ENCODE results near the gene CYTH1.

The CYTH1 gene

DNA sequence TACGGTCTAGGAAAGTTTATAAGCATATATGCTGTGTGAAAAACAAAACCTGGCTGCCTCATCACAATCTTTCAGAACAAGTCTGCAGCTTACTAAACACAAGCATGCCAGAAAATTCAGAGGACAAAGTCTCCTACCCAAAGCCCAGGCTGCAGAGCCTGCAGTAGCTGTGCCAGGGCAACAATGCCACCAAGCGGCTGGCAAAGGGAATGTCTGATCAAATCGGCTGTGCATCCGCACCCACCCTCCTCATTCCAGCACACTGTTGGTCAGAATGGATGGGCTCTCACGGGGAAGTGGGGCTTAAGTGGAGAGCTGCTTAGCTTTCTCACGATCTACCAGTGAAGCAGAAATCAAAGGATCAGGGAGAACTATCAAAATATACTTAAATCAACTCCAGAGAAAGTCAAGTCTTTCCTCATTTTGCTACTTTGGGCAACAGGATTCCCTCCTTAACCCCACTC is 73.5 kb downstream of the CYTH1 start:
- no peaks in the 10 kb centered on the region for H3K27me3 ChIP-seq (ENCODE audit: low read depth, low read length)
- H3K36me3 ChIP-seq (ENCODE audit: control insufficient read depth in 1 of 2, insufficient read depth in 2 of 2, low read length in 2 of 2): peaks cover 13 to 15% of the 10 kb centered on the region in 2 donors
- H3K4me3 ChIP-seq (ENCODE audit: low read depth in 1 of 2, low read length in 2 of 2): no peak overlapping the region
- no peak overlapping the region for H3K27ac ChIP-seq (ENCODE audit: low read length)
- no peaks in the 10 kb centered on the region for H3K9me3 ChIP-seq (ENCODE audit: control insufficient read depth in 1 of 2, low read length in 2 of 2)
- peaks cover 15 to 49% of the 10 kb centered on the region in 2 donors for H3K4me1 ChIP-seq (ENCODE audit: control insufficient read depth in 1 of 2, insufficient read depth in 2 of 2, low read length in 2 of 2)

DNA sequence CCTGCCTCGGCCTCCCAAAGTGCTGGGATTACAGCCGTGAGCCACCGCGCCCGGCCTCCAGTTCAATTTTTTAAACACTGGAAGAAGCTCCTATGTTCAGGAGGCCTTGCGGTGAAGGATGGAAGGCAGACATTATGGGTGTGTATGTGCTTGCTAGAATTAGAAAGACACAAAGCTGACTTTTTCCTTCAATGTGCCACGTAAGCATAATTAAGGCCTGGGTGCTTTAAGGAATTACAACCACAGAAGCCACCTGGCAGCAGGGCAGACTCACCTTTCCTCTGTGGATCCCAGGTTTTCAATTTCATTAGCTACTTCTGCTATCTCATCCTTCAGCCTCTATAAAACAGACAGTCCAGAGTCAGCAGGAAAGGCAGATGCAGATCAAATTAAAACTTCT is 74.2 kb downstream of the CYTH1 start:
- Histone ChIP-seq H3K27me3 (ENCODE audit: low read depth, low read length) (no peaks in the 10 kb centered on the region), H3K36me3 (ENCODE audit: control insufficient read depth in 1 of 2, insufficient read depth in 2 of 2, low read length in 2 of 2) (peaks cover 13 to 15% of the 10 kb centered on the region in 2 donors), H3K4me1 (ENCODE audit: control insufficient read depth in 1 of 2, insufficient read depth in 2 of 2, low read length in 2 of 2) (peaks cover 15 to 49% of the 10 kb centered on the region in 2 donors), H3K27ac (ENCODE audit: low read length) (no peak overlapping the region), H3K4me3 (ENCODE audit: low read depth in 1 of 2, low read length in 2 of 2) (no peak overlapping the region), H3K9me3 (ENCODE audit: control insufficient read depth in 1 of 2, low read length in 2 of 2) (no peaks in the 10 kb centered on the region)

DNA sequence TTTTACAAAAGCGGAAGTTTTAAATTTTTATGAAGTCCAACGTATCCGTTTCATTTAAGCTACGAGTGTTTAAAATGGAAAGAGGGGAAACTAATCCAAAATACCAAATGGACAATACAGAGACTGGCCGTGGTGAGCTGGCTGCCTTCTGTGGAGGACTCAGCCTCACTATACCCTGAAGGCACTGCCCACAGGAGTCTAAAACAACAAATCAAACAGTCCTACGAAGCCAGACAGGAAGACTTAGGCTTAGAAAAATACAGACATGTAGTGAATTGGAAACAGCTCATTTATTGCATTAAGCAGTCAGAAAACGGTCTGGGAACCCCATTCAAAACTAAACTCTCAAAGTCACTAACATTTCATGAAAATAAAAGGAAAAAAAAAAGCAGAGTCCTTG is 75.1 kb downstream of the CYTH1 start:
- Histone ChIP-seq H3K4me1 (ENCODE audit: control insufficient read depth in 1 of 2, insufficient read depth in 2 of 2, low read length in 2 of 2) (peaks cover 15 to 49% of the 10 kb centered on the region in 2 donors), H3K36me3 (ENCODE audit: control insufficient read depth in 1 of 2, insufficient read depth in 2 of 2, low read length in 2 of 2) (peaks cover 19 to 20% of the 10 kb centered on the region in 2 donors), H3K9me3 (ENCODE audit: control insufficient read depth in 1 of 2, low read length in 2 of 2) (no peaks in the 10 kb centered on the region), H3K27me3 (ENCODE audit: low read depth, low read length) (no peaks in the 10 kb centered on the region), H3K4me3 (ENCODE audit: low read depth in 1 of 2, low read length in 2 of 2) (no peak overlapping the region), H3K27ac (ENCODE audit: low read length) (no peak overlapping the region)

DNA sequence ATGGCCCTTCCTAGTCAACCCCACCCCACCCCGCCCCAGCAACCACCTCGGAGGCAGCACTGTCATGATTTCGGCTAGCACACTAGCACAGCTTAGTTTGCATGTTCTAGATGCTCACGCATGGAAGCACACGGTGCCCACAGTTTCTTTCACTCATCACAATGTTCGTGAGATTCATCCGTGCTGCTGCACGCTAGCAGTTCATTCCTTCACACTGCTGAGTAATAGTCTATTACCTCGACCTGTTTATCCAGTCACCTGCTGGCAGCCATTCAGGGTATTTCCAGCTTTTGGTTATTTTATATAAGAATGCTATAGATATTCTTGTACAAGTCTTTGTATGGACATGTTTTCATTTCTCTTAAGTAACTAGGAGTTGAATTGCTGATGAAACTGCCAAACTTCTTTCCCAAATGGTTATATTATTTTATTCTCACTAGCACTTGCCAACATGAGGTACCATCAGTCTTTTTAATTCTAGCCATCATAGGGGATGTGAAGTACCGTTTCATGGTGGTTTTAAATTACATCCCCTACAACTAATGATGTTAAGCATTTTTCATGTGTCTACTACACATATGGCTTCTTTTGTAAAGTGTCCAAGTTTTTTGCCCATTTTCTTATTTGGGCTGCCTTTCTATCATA is 75.7 kb downstream of the CYTH1 start:
- Histone ChIP-seq H3K27ac (ENCODE audit: low read length) (no peak overlapping the region), H3K4me1 (ENCODE audit: control insufficient read depth in 1 of 2, insufficient read depth in 2 of 2, low read length in 2 of 2) (peaks cover 15 to 49% of the 10 kb centered on the region in 2 donors), H3K27me3 (ENCODE audit: low read depth, low read length) (no peaks in the 10 kb centered on the region), H3K36me3 (ENCODE audit: control insufficient read depth in 1 of 2, insufficient read depth in 2 of 2, low read length in 2 of 2) (peaks cover 25 to 26% of the 10 kb centered on the region in 2 donors), H3K9me3 (ENCODE audit: control insufficient read depth in 1 of 2, low read length in 2 of 2) (no peaks in the 10 kb centered on the region), H3K4me3 (ENCODE audit: low read depth in 1 of 2, low read length in 2 of 2) (no peak overlapping the region)

DNA sequence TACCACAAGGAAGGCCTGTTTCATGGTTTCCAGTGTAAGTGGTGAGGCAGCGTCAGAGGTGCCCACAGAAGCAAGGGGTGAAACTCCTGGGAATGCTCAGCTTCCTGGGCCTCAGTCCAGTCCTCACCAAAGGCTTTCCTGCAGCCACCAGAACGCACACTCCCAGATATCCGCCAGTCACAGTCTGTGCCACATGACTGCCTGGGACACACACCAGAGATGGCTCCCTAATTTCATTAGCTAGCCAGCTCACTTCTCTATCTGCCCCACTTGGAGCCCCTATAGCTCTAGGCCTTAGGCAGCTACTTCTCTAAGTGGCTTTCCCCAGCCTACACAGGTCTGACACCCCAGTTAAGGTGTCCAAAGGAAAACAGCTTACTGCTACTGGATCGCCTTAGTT is 77.0 kb downstream of the CYTH1 start:
- no peak overlapping the region for H3K27ac ChIP-seq (ENCODE audit: low read length)
- no peaks in the 10 kb centered on the region for H3K27me3 ChIP-seq (ENCODE audit: low read depth, low read length)
- H3K9me3 ChIP-seq (ENCODE audit: control insufficient read depth in 1 of 2, low read length in 2 of 2): no peaks in the 10 kb centered on the region
- H3K4me1 ChIP-seq (ENCODE audit: control insufficient read depth in 1 of 2, insufficient read depth in 2 of 2, low read length in 2 of 2): peaks cover 10 to 42% of the 10 kb centered on the region in 2 donors
- H3K4me3 ChIP-seq (ENCODE audit: low read depth in 1 of 2, low read length in 2 of 2): no peak overlapping the region
- H3K36me3 ChIP-seq (ENCODE audit: control insufficient read depth in 1 of 2, insufficient read depth in 2 of 2, low read length in 2 of 2): peaks cover 30% of the 10 kb centered on the region in 2 donors

DNA sequence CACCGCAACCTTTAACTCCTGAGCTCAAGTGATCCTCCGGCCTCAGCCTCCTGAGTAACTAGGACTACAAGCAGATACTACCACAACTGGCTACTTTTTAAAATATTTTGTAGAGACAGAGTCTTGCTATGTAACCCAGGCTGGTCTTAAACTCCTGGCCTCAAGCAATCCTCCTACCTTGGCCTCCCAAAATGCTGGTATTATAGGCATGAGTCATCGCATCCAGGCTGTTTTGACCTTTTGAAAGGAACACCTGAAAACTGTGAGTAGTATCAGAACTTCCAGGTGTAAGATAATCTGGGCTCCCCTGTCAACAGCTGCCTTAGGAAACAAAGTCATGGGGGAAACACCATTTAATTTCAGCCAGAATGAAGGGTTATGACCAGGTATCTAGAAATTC is 77.5 kb downstream of the CYTH1 start:
- H3K4me3 ChIP-seq (ENCODE audit: low read depth in 1 of 2, low read length in 2 of 2): no peak overlapping the region
- H3K27me3 ChIP-seq (ENCODE audit: low read depth, low read length): no peaks in the 10 kb centered on the region
- H3K36me3 ChIP-seq (ENCODE audit: control insufficient read depth in 1 of 2, insufficient read depth in 2 of 2, low read length in 2 of 2): peaks cover 34 to 35% of the 10 kb centered on the region in 2 donors
- H3K9me3 ChIP-seq (ENCODE audit: control insufficient read depth in 1 of 2, low read length in 2 of 2): no peaks in the 10 kb centered on the region
- H3K4me1 ChIP-seq (ENCODE audit: control insufficient read depth in 1 of 2, insufficient read depth in 2 of 2, low read length in 2 of 2): peaks cover 9 to 37% of the 10 kb centered on the region in 2 donors
- no peak overlapping the region for H3K27ac ChIP-seq (ENCODE audit: low read length)

DNA sequence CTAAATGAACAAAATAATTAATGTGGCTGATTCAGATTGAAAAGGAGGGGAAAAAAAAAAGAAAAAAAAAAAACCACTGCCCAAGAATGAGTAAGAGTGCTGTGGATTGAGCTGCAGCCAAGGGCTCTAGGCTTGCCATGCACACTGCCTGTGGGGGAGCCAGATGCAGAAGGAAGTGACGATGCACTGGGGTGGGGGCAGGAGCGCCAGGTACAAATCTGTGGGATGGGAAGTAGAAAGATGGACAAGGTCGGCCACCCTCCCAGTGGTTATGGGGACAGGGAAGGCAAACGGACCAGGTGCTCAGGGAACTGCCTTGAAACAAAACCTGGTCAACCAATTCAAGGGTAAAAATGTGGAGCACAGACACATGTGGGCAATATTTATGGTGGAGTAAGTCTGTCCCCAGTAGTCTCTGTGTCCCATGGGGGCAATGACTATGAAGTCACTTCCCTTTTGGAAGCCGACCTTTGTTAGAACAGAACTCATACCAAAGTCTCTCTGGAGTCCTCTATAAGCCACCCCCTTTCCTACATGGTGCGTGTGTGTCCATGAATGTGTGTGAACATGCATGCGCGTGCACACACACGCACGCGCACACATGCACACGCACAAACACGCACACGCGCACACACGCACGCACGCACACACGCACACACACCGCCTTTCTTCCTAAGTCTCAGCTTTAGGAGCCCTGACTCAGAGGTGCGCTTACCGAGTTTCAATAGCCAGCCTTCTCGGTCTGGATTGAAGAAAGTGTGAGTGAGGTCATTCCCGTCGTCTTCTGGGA is 84.3 kb downstream of the CYTH1 start:
- H3K9me3 ChIP-seq (ENCODE audit: control insufficient read depth in 1 of 2, low read length in 2 of 2): no peaks in the 10 kb centered on the region
- H3K27ac ChIP-seq (ENCODE audit: low read length): no peak overlapping the region
- H3K4me1 ChIP-seq (ENCODE audit: control insufficient read depth in 1 of 2, insufficient read depth in 2 of 2, low read length in 2 of 2): no peaks in the 10 kb centered on the region
- H3K36me3 ChIP-seq (ENCODE audit: control insufficient read depth in 1 of 2, insufficient read depth in 2 of 2, low read length in 2 of 2): peaks cover 69 to 70% of the 10 kb centered on the region in 2 donors
- H3K4me3 ChIP-seq (ENCODE audit: low read depth in 1 of 2, low read length in 2 of 2): no peak overlapping the region
- H3K27me3 ChIP-seq (ENCODE audit: low read depth, low read length): no peaks in the 10 kb centered on the region

DNA sequence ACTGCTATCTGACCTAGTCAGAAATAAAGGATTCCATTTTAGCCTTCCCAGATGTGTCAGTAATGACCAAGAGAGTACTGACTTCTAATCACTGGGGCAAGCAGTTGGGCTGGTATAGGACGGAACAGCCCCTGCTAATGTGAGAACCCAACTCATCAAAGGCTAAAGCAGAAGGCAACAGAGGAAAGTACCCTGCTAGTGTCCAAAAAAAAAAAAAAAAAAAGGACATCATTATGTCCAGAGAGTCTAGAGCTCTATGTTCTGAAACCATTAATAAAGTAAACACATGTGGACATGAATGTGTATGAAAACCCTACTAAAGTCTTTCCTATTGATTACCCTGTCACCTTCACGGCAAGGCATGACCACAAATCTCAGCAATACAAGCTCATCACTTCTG is 85.0 kb downstream of the CYTH1 start:
- peaks cover 71 to 72% of the 10 kb centered on the region in 2 donors for H3K36me3 ChIP-seq (ENCODE audit: control insufficient read depth in 1 of 2, insufficient read depth in 2 of 2, low read length in 2 of 2)
- no peak overlapping the region for H3K27ac ChIP-seq (ENCODE audit: low read length)
- H3K4me1 ChIP-seq (ENCODE audit: control insufficient read depth in 1 of 2, insufficient read depth in 2 of 2, low read length in 2 of 2): no peaks in the 10 kb centered on the region
- H3K27me3 ChIP-seq (ENCODE audit: low read depth, low read length): no peaks in the 10 kb centered on the region
- H3K9me3 ChIP-seq (ENCODE audit: control insufficient read depth in 1 of 2, low read length in 2 of 2): no peaks in the 10 kb centered on the region
- H3K4me3 ChIP-seq (ENCODE audit: low read depth in 1 of 2, low read length in 2 of 2): no peak overlapping the region

DNA sequence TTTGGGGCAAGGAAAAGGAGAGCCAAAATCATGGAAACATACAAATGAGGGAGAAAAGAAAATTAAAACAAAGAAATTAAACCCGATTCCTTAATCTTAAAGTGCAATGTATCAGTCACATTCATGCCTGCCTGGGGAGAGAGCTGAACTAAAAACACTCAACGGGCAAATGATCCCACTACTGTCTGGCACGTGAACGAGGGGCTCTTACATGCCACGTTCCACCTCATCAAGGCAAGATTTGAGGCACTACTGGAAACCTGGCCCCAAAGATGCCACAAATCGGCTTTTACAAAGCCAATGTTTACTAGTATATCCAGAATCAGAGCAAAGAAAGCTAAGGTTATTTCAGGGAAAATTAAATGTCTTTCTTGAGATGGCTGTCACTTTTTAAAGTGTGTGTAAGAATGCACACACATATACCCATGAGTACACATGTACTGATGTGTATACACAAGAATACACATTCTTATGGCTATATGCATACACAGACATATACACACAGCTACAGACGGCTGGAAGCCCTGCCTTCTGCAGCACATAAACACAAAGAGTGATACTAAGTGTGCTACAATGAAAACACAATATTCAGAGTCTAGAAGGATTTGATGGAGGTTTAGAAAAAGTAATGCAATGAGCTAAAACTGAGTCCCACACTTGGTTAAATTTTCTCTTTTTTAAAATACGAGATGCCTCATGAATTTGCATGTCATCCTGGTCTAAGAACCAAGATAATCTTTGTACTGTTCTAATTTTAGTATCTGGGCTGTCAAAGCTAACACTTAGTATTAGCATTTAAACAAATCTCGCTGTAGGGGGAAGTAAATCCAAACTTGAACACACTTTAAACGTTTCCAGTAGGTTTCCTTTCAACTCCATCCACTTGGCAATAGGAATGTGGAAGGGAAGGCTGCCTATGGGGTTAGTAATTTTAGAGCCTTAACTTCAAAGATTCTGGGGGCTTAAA is 85.8 kb downstream of the CYTH1 start:
- Histone ChIP-seq H3K9me3 (ENCODE audit: control insufficient read depth in 1 of 2, low read length in 2 of 2) (no peaks in the 10 kb centered on the region), H3K36me3 (ENCODE audit: control insufficient read depth in 1 of 2, insufficient read depth in 2 of 2, low read length in 2 of 2) (peaks cover 69 to 72% of the 10 kb centered on the region in 2 donors), H3K27me3 (ENCODE audit: low read depth, low read length) (no peaks in the 10 kb centered on the region), H3K4me1 (ENCODE audit: control insufficient read depth in 1 of 2, insufficient read depth in 2 of 2, low read length in 2 of 2) (no peaks in the 10 kb centered on the region), H3K27ac (ENCODE audit: low read length) (no peak overlapping the region), H3K4me3 (ENCODE audit: low read depth in 1 of 2, low read length in 2 of 2) (no peak overlapping the region)

DNA sequence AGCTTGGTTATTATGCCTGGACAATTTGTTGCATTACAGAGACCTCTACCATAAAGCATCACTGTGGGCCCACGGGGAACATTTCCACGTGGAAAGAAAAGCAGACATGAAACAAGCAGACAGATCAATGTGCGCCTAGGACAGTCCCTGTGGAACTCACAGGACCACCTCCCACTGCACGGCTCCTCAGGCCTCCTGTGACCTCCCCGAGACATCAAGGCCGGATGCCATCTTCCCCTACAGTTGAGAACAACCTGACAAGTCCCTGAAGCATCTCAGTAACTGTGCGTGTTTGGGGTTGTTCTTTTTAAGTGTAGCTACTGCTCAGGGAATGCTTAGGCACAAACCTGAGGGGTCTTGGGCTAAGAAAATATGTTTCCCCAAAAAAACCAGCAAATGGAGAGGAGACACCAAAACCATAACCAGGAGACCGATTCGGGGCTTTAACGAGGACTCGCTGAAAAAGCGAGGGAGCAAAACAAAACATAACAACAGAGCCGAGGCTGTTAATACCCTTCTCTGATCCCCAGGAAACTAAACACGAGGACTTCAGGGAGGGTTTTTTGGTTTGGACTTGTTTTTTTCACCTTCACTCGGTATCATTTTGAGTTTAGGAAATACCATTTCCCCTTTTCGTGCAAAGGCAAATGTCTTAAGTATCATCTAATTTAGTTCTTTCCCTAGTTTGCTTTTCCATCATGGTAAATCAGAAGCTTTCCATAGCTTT is 87.1 kb downstream of the CYTH1 start:
- no peaks in the 10 kb centered on the region for H3K9me3 ChIP-seq (ENCODE audit: control insufficient read depth in 1 of 2, low read length in 2 of 2)
- no peaks in the 10 kb centered on the region for H3K27me3 ChIP-seq (ENCODE audit: low read depth, low read length)
- no peaks in the 10 kb centered on the region for H3K4me1 ChIP-seq (ENCODE audit: control insufficient read depth in 1 of 2, insufficient read depth in 2 of 2, low read length in 2 of 2)
- H3K27ac ChIP-seq (ENCODE audit: low read length): no peak overlapping the region
- H3K36me3 ChIP-seq (ENCODE audit: control insufficient read depth in 1 of 2, insufficient read depth in 2 of 2, low read length in 2 of 2): peaks cover 71 to 72% of the 10 kb centered on the region in 2 donors
- no peak overlapping the region for H3K4me3 ChIP-seq (ENCODE audit: low read depth in 1 of 2, low read length in 2 of 2)

All from muscle layer of duodenum (tissue), 2 donors.